ENCODE data around the gene MAGEA2B. TPM values are rescaled to one million over a fixed set of nuclear protein-coding genes. Genes with fewer than 3 reads are reported as not detected.
"Not testable (repeated sequence)": the region's sequence is repeated elsewhere in the genome, so short reads cannot be mapped to it uniquely, and the experiment has no call there.

The MAGEA2B gene, protein sequence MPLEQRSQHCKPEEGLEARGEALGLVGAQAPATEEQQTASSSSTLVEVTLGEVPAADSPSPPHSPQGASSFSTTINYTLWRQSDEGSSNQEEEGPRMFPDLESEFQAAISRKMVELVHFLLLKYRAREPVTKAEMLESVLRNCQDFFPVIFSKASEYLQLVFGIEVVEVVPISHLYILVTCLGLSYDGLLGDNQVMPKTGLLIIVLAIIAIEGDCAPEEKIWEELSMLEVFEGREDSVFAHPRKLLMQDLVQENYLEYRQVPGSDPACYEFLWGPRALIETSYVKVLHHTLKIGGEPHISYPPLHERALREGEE
- total RNA-seq: not detected

DNA sequence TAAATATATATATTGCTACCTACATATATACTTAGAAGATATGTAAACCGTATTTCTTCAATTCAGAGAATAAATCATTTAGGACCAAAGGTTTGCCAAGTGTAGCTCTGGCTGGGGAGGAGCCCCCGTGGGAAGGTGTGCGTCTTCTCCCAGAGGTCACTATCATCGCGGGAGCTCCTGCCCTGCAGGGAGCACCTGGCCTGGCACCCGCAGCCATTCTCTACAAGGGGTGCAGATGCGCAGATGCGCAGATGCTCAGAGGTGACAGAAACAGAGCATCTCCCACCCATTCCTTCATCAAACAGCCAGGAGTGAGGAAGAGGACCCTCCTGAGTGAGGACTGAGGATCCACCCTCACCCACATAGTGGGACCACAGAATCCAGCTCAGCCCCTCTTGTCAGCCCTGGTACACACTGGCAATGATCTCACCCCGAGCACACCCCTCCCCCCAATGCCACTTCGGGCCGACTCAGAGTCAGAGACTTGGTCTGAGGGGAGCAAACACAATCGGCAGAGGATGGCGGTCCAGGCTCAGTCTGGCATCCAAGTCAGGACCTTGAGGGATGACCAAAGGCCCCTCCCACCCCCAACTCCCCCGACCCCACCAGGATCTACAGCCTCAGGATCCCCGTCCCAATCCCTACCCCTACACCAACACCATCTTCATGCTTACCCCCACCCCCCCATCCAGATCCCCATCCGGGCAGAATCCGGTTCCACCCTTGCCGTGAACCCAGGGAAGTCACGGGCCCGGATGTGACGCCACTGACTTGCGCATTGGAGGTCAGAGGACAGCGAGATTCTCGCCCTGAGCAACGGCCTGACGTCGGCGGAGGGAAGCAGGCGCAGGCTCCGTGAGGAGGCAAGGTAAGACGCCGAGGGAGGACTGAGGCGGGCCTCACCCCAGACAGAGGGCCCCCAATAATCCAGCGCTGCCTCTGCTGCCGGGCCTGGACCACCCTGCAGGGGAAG, at the start of gene MAGEA2B:
Gene MAGEA2B (plus strand): TSS at position 814 of the 973 bp plus-strand sequence. CDS start 2,479 bp downstream, outside the sequence.
- no CpG with 5 or more reads among the region's 35 CpGs for WGBS, 2 donors
- H3K4me1 ChIP-seq; H3K27ac ChIP-seq; intact Hi-C loops (cut with DNase I); H3K27me3 ChIP-seq; H3K36me3 ChIP-seq; H3K9me3 ChIP-seq; DNase-seq; H3K4me3 ChIP-seq (replicated peaks in 1 of 3): not testable (repeated sequence)

- 78 to 85% methylated on average over 2 of the region's 2 CpGs for WGBS, 2 donors
Observed at GRCh38 chrX:152674135-152674534, 40.3 kb upstream of the MAGEA2B start.

DNA sequence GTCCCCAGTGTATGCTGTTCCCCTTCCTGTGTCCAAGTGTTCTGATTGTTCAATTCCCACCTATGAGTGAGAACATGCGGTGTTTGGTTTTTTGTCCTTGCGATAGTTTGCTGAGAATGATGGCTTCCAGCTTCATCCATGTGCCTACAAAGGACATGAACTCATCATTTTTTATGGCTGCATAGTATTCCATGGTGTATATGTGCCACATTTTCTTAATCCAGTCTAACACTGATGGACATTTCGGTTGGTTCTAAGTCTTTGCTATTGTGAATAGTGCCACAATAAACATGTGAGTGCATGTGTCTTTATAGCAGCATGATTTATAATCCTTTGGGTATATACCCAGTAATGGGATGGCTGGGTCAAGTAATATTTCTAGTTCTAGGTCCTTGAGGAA, 39.8 kb upstream of the MAGEA2B start:
- H3K4me3 ChIP-seq (replicated peaks in 1 of 3); H3K27me3 ChIP-seq; H3K27ac ChIP-seq; H3K36me3 ChIP-seq; DNase-seq; H3K4me1 ChIP-seq; H3K9me3 ChIP-seq; intact Hi-C loops (cut with DNase I): not testable (repeated sequence)
- 92 to 96% methylated on average over 3 of the region's 3 CpGs for WGBS, 2 donors

More at GRCh38 chrX:152674135-152674534, 40.3 kb upstream of the MAGEA2B start:
- intact Hi-C loops (cut with DNase I): no loop called here
- H3K4me3 ChIP-seq (replicated peaks in 1 of 3): no peak overlapping the region
- TF ChIP-seq POLR2A (IDR thresholded peaks at IDR 0.05) (no peak), CTCF (IDR thresholded peaks at IDR 0.05) (no peak)
- H3K4me1 ChIP-seq: no peaks in the 10 kb centered on the region
- no peaks in the 10 kb centered on the region for H3K27me3 ChIP-seq
- no peaks in the 10 kb centered on the region for H3K9me3 ChIP-seq
- H3K27ac ChIP-seq: no peak overlapping the region
- H3K36me3 ChIP-seq: no peaks in the 10 kb centered on the region
- no peak for DNase-seq

DNA sequence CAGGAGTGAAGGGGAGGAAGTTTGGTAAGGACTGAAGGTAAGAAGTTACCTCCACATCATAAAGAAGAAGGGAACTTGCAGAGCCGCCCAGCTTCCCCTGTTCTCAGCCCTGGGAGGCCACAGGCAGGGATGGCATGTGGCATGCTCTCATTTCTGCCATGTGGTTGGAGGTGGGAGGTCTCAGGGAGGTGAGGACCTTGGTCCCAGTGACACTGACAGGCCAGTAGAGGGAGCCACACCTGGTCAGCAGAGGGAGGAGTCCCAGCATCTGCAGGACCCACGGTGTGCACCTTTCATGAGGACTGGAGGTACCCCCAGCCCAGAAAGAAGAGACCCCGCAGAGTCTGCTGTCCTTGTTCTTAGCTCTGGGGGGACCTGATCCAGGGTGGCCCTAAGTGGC, 33.4 kb upstream of the MAGEA2B start:
- H3K36me3 ChIP-seq; H3K27ac ChIP-seq; H3K27me3 ChIP-seq; DNase-seq; H3K9me3 ChIP-seq; H3K4me3 ChIP-seq (replicated peaks in 1 of 3); H3K4me1 ChIP-seq; intact Hi-C loops (cut with DNase I): not testable (repeated sequence)
- no CpG with 5 or more reads among the region's 3 CpGs for WGBS, 2 donors

- H3K27me3 ChIP-seq; intact Hi-C loops (cut with DNase I); H3K4me3 ChIP-seq (replicated peaks in 1 of 3); H3K36me3 ChIP-seq; H3K9me3 ChIP-seq; H3K4me1 ChIP-seq; DNase-seq; H3K27ac ChIP-seq: not testable (repeated sequence)
- WGBS, 2 donors: 96% methylated on average over 5 of the region's 34 CpGs; no CpG with 5 or more reads in 1 of the 2 donors
Observed at GRCh38 chrX:152697952-152698931, 16.2 kb upstream of the MAGEA2B start, which contains the start of gene MAGEA3. Gene MAGEA3, plus strand, starts transcription at chrX:152698794. Its CDS starts 2,039 bp downstream, at chrX:152700833.

GRCh38 chrX:152700390-152700789, 14.0 kb upstream of the MAGEA2B start:
- H3K27ac ChIP-seq; H3K27me3 ChIP-seq; DNase-seq; H3K36me3 ChIP-seq; H3K9me3 ChIP-seq; H3K4me3 ChIP-seq (replicated peaks in 1 of 3); H3K4me1 ChIP-seq; intact Hi-C loops (cut with DNase I): not testable (repeated sequence)
- 96% methylated on average over 3 of the region's 5 CpGs; no CpG with 5 or more reads in 1 of the 2 donors for WGBS, 2 donors

DNA sequence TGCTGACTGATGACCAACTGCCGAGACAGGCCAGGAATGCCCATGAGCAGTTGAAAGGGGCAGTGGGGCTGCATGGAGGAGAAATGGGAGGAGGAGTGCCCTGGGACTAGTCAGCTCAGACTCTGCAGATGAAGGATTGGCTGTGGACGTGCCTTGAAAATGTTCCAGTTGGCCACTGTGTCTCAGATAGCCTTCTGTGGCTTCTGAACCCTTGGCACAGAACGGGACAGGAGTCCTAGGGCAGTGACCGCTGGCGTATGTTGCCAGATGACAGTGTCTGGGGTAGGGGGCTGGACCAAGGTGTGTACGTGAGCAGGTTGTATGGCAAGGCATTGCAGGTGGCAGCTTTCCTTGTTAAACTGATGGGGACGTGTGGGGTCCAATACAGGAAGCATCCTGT, 7.9 kb upstream of the MAGEA2B start:
- H3K27ac ChIP-seq; H3K9me3 ChIP-seq; H3K4me1 ChIP-seq; H3K36me3 ChIP-seq; H3K4me3 ChIP-seq (replicated peaks in 1 of 3); DNase-seq; intact Hi-C loops (cut with DNase I); H3K27me3 ChIP-seq: not testable (repeated sequence)
- 60 to 100% methylated on average over 1 to 2 of the region's 7 CpGs for WGBS, 2 donors

GRCh38 chrX:152709173-152709572, 5.3 kb upstream of the MAGEA2B start, which contains the start of gene CSAG2:
Gene CSAG2, minus strand, starts transcription at chrX:152709273. Its CDS starts 161 bp downstream, at chrX:152709112.
- DNase-seq; intact Hi-C loops (cut with DNase I); H3K27me3 ChIP-seq; H3K4me1 ChIP-seq; H3K9me3 ChIP-seq; H3K36me3 ChIP-seq; H3K27ac ChIP-seq; H3K4me3 ChIP-seq (replicated peaks in 1 of 3): not testable (repeated sequence)
- no CpG with 5 or more reads among the region's 2 CpGs for WGBS, 2 donors

DNA sequence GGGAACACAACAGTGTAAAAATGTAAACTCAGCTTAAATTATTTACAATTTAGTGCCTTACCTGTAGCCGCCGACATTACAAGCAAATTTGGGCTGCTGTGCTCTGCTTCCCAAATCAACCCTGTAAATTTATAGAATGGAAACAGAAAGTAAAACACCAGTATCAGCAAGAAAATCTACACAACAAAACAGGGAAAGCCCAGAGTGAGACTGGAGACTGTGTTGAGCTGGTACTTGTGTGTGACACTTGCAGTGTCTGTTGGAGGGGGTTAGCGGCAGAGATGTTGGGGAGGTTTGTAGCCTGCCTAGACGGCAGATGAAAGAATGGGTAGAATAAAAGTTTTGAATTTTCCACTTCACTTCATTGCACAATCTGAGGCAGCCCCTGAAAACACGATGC, 1.2 kb upstream of the MAGEA2B start:
- H3K4me1 ChIP-seq; H3K4me3 ChIP-seq (replicated peaks in 1 of 3); H3K27ac ChIP-seq; DNase-seq; H3K36me3 ChIP-seq; intact Hi-C loops (cut with DNase I); H3K9me3 ChIP-seq; H3K27me3 ChIP-seq: not testable (repeated sequence)
- no CpG with 5 or more reads among the region's 5 CpGs for WGBS, 2 donors

Data from thyroid gland (tissue), 4 donors.